Skeletal muscle satellite cell (primary cell): Measurements from ENCODE around the gene AGR3.

Experiments used
- H3K27me3 ChIP-seq: 2 replicates; pipeline ENCODE4 v1.7.0; 2013; ENCODE audit warnings: low read length; ENCODE audit not compliant: control insufficient read depth, insufficient read depth
- H3K36me3 ChIP-seq: 2 replicates; pipeline ENCODE4 v1.7.0; 2013; ENCODE audit warnings: mild to moderate bottlenecking, control low read depth, low read length; ENCODE audit not compliant: insufficient read depth
- H3K4me1 ChIP-seq: 2 replicates; pipeline ENCODE4 v1.7.0; 2013; ENCODE audit warnings: low read length; ENCODE audit not compliant: control insufficient read depth, insufficient read depth
- H3K4me2 ChIP-seq: 2 replicates; pipeline ENCODE4 v1.7.0; 2013; ENCODE audit warnings: mild to moderate bottlenecking, low read length
- H3K4me3 ChIP-seq: 2 replicates; pipeline ENCODE4 v1.7.0; 2013; ENCODE audit warnings: low read length
- H3K9ac ChIP-seq: 2 replicates; pipeline ENCODE4 v1.7.0; 2013; ENCODE audit warnings: mild to moderate bottlenecking, low read depth, low read length, moderate library complexity
- H3K9me3 ChIP-seq: replicated peaks from 2 replicates; pipeline ENCODE4 v1.7.0; 2013; ENCODE audit warnings: mild to moderate bottlenecking, control low read depth, low read length

The AGR3 gene

GRCh38 chr7:16822029-16822428 lies 59.8 kb downstream of the AGR3 start:
- H3K36me3 ChIP-seq: no peaks in the 10 kb centered on the region
- H3K4me3 ChIP-seq: no peak overlapping the region
- no peaks in the 10 kb centered on the region for H3K9me3 ChIP-seq
- H3K4me2 ChIP-seq: no peak overlapping the region
- H3K9ac ChIP-seq: no peak overlapping the region
- H3K27me3 ChIP-seq: no peaks in the 10 kb centered on the region
- peaks cover 9% of the 10 kb centered on the region for H3K4me1 ChIP-seq

- Histone ChIP-seq H3K4me3 (no peak overlapping the region), H3K27me3 (no peaks in the 10 kb centered on the region), H3K4me1 (peaks cover 9% of the 10 kb centered on the region), H3K4me2 (no peak overlapping the region), H3K9ac (no peak overlapping the region), H3K9me3 (no peaks in the 10 kb centered on the region), H3K36me3 (no peaks in the 10 kb centered on the region)
These were observed 63.1 kb downstream of the AGR3 start for GRCh38 chr7:16818732-16819131.

GRCh38 chr7:16817536-16817935 lies 64.2 kb downstream of the AGR3 start:
- H3K27me3 ChIP-seq: no peaks in the 10 kb centered on the region
- no peaks in the 10 kb centered on the region for H3K36me3 ChIP-seq
- H3K4me1 ChIP-seq: peaks cover 19% of the 10 kb centered on the region
- H3K4me2 ChIP-seq: no peak overlapping the region
- no peak overlapping the region for H3K9ac ChIP-seq
- H3K9me3 ChIP-seq: no peaks in the 10 kb centered on the region
- no peak overlapping the region for H3K4me3 ChIP-seq

- Histone ChIP-seq H3K9ac (no peak overlapping the region), H3K36me3 (no peaks in the 10 kb centered on the region), H3K9me3 (no peaks in the 10 kb centered on the region), H3K4me2 (no peak overlapping the region), H3K27me3 (no peaks in the 10 kb centered on the region), H3K4me1 (peaks cover 26% of the 10 kb centered on the region), H3K4me3 (no peak overlapping the region)
These were observed 65.0 kb downstream of the AGR3 start for GRCh38 chr7:16816824-16817223.

- H3K9me3 ChIP-seq: no peaks in the 10 kb centered on the region
- no peaks in the 10 kb centered on the region for H3K36me3 ChIP-seq
- no peak overlapping the region for H3K4me3 ChIP-seq
- H3K4me2 ChIP-seq: no peak overlapping the region
- H3K27me3 ChIP-seq: no peaks in the 10 kb centered on the region
- H3K9ac ChIP-seq: no peak overlapping the region
- H3K4me1 ChIP-seq: peaks cover 38% of the 10 kb centered on the region
These were observed 66.8 kb downstream of the AGR3 start for GRCh38 chr7:16815001-16815400.

GRCh38 chr7:16813232-16813616 lies 68.6 kb downstream of the AGR3 start:
- Histone ChIP-seq H3K4me2 (peak overlapping the region; percentile 12), H3K36me3 (no peaks in the 10 kb centered on the region), H3K9me3 (no peaks in the 10 kb centered on the region), H3K4me1 (peaks cover 38% of the 10 kb centered on the region), H3K9ac (peak overlapping the region; percentile 7), H3K4me3 (no peak overlapping the region), H3K27me3 (no peaks in the 10 kb centered on the region)

GRCh38 chr7:16812542-16813231 lies 69.1 kb downstream of the AGR3 start:
- H3K4me1 ChIP-seq: peaks cover 32% of the 10 kb centered on the region
- no peak overlapping the region for H3K4me3 ChIP-seq
- H3K9ac ChIP-seq: peak overlapping the region; percentile 64
- peak overlapping the region; percentile 12 for H3K4me2 ChIP-seq
- no peaks in the 10 kb centered on the region for H3K27me3 ChIP-seq
- no peaks in the 10 kb centered on the region for H3K9me3 ChIP-seq
- H3K36me3 ChIP-seq: no peaks in the 10 kb centered on the region

GRCh38 chr7:16811551-16811950 lies 70.2 kb downstream of the AGR3 start:
- Histone ChIP-seq H3K36me3 (no peaks in the 10 kb centered on the region), H3K4me1 (peaks cover 29% of the 10 kb centered on the region), H3K4me2 (peak overlapping the region; percentile 64), H3K9me3 (no peaks in the 10 kb centered on the region), H3K27me3 (no peaks in the 10 kb centered on the region), H3K4me3 (peak overlapping the region; percentile 34), H3K9ac (peak overlapping the region; percentile 64)

GRCh38 chr7:16810573-16810972 lies 71.2 kb downstream of the AGR3 start:
- no peaks in the 10 kb centered on the region for H3K36me3 ChIP-seq
- H3K9me3 ChIP-seq: no peaks in the 10 kb centered on the region
- H3K4me2 ChIP-seq: no peak overlapping the region
- H3K27me3 ChIP-seq: no peaks in the 10 kb centered on the region
- H3K9ac ChIP-seq: no peak overlapping the region
- no peak overlapping the region for H3K4me3 ChIP-seq
- H3K4me1 ChIP-seq: peaks cover 29% of the 10 kb centered on the region

GRCh38 chr7:16810112-16810511 lies 71.7 kb downstream of the AGR3 start:
- H3K9me3 ChIP-seq: no peaks in the 10 kb centered on the region
- no peaks in the 10 kb centered on the region for H3K36me3 ChIP-seq
- no peak overlapping the region for H3K4me3 ChIP-seq
- no peak overlapping the region for H3K9ac ChIP-seq
- H3K4me1 ChIP-seq: peaks cover 32% of the 10 kb centered on the region
- H3K27me3 ChIP-seq: no peaks in the 10 kb centered on the region
- no peak overlapping the region for H3K4me2 ChIP-seq
